ENCODE measurements around the gene SETD2.

GRCh38 chr3:47010111-47010712 is 153.7 kb downstream of the SETD2 start:
- TF ChIP-seq CTCF (IDR thresholded peaks at IDR 0.05; ENCODE audit: borderline replicate concordance, extremely low read depth, low read length, poor library complexity, severe bottlenecking), result no peak
- no peak for TF ChIP-seq EZH2 (IDR thresholded peaks at IDR 0.05; ENCODE audit: borderline replicate concordance, low read depth, low read length, severe bottlenecking)

Data from DND-41 (cell line).